Measurements from ENCODE around the gene APLF. TPM values are rescaled to one million over a fixed set of nuclear protein-coding genes. Genes with fewer than 3 reads are reported as not detected.

APLF gene
- total RNA-seq, 4 donors from 2014 or later, result 0.70 to 9.1 (median 2.0) TPM

DNA sequence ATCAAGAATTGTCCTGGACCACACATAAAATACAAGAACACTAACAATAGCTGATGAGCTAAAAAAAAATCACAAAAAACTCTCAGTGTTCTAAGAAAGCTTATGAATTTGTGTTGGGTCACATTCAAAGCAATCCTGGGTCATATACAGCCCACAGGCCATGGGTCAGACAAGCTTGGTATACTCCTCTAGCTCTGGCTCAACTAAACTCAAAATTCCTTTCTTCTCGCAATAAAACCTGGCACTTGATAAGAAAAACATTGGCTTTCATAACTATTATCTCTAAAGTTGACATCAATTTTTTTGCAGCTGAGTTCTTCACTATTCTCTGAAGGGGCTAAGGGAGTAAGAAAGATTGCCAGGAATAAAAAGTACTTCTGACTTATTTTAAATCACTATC, 38.6 kb upstream of the APLF start:
- TF ChIP-seq POLR2A (IDR thresholded peaks at IDR 0.05), result no peak
- TF ChIP-seq, protein P1, sequence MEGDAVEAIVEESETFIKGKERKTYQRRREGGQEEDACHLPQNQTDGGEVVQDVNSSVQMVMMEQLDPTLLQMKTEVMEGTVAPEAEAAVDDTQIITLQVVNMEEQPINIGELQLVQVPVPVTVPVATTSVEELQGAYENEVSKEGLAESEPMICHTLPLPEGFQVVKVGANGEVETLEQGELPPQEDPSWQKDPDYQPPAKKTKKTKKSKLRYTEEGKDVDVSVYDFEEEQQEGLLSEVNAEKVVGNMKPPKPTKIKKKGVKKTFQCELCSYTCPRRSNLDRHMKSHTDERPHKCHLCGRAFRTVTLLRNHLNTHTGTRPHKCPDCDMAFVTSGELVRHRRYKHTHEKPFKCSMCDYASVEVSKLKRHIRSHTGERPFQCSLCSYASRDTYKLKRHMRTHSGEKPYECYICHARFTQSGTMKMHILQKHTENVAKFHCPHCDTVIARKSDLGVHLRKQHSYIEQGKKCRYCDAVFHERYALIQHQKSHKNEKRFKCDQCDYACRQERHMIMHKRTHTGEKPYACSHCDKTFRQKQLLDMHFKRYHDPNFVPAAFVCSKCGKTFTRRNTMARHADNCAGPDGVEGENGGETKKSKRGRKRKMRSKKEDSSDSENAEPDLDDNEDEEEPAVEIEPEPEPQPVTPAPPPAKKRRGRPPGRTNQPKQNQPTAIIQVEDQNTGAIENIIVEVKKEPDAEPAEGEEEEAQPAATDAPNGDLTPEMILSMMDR (IDR thresholded peaks at IDR 0.05), result no peak
- no peak overlapping the region for H3K27ac ChIP-seq
- no peaks in the 10 kb centered on the region for H3K27me3 ChIP-seq
- H3K9me3 ChIP-seq, result no peaks in the 10 kb centered on the region
- peaks cover 0 to 6% (median 0%) of the 10 kb centered on the region in 4 donors for H3K4me1 ChIP-seq
- no peak for DNase-seq
- H3K4me3 ChIP-seq, result no peak overlapping the region
- no peaks in the 10 kb centered on the region for H3K36me3 ChIP-seq

GRCh38 chr2:68429311-68429826, 38.0 kb upstream of the APLF start:
- no peaks in the 10 kb centered on the region for H3K36me3 ChIP-seq
- H3K4me3 ChIP-seq, result no peak overlapping the region
- H3K27ac ChIP-seq, result no peak overlapping the region
- peaks cover 0 to 6% (median 0%) of the 10 kb centered on the region in 4 donors for H3K4me1 ChIP-seq
- no peak for DNase-seq
- no peaks in the 10 kb centered on the region for H3K9me3 ChIP-seq
- TF ChIP-seq, protein P1 (IDR thresholded peaks at IDR 0.05), result no peak
- no peak for TF ChIP-seq POLR2A (IDR thresholded peaks at IDR 0.05)
- H3K27me3 ChIP-seq, result no peaks in the 10 kb centered on the region

DNA sequence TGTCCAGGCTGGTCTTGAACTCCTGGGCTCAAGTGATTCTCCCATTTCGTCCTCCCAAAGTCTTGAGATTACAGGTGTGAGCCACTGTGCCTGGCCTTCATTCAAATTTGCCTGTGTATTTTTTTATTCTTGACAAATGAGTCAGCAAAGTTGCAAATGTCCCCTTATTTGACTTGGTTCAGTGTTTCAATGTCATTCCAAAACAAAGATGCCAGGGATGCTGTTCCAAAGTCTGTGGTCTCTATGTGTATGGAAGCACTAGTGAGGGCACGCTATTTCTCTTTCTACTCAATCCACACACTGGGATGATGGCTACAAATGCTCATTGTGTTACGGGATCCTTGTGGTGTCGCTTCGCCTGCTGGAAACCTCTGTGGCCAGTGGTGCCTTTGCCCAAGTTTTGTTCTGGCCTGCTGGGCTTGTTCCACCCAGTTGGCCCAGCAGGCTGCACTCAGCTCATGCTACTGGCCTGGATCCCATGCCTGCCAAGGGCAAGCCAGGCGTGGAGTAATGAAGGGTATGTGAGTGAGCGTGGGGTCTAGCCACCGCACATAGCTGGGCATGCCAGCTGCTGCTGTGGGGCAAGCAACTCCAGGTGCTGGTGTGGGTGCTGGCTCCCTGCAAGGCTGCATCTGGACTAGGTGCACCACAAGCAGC, 35.9 kb upstream of the APLF start:
- Histone ChIP-seq H3K27ac (no peak overlapping the region), H3K4me1 (peaks cover 0 to 6% (median 0%) of the 10 kb centered on the region in 4 donors), H3K36me3 (no peaks in the 10 kb centered on the region), H3K27me3 (no peaks in the 10 kb centered on the region), H3K4me3 (no peak overlapping the region), H3K9me3 (no peaks in the 10 kb centered on the region)
- peak in 1 of 3 donors; percentile 34 for DNase-seq
- TF ChIP-seq, protein P1 (IDR thresholded peaks at IDR 0.05), result no peak
- no peak for TF ChIP-seq POLR2A (IDR thresholded peaks at IDR 0.05)

- H3K27ac ChIP-seq, result no peak overlapping the region
- H3K4me1 ChIP-seq, result no peaks in the 10 kb centered on the region
- peak in 1 of 3 donors; percentile 54 for DNase-seq
- TF ChIP-seq POLR2A (IDR thresholded peaks at IDR 0.05), result no peak
- TF ChIP-seq, protein P1 (IDR thresholded peaks at IDR 0.05), result no peak
- H3K4me3 ChIP-seq, result no peak overlapping the region
- H3K9me3 ChIP-seq, result no peaks in the 10 kb centered on the region
- no peaks in the 10 kb centered on the region for H3K36me3 ChIP-seq
- H3K27me3 ChIP-seq, result no peaks in the 10 kb centered on the region
Observed at GRCh38 chr2:68432696-68433658, 34.4 kb upstream of the APLF start.

DNA sequence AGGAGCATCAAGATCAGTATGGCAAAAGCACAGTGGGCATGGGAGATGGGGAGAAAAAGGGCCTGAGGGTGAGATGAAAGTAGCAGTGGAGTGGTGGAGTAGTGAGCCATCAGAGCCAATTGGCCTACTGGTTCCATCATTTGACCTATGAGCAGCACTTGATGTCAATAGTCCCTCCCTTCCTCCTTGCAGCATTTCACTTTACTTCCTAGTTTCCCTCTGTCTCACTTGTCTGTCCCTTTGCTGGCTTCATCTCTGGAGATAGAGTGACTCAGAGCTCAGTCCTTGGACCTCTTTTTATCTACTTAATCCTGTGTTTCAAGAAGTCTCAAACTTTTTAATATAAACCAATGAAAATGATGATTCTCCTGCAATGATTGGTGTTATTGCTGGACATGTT, 32.4 kb upstream of the APLF start:
- Histone ChIP-seq H3K9me3 (no peaks in the 10 kb centered on the region), H3K36me3 (no peaks in the 10 kb centered on the region), H3K4me3 (no peak overlapping the region), H3K27me3 (no peaks in the 10 kb centered on the region), H3K4me1 (no peaks in the 10 kb centered on the region), H3K27ac (no peak overlapping the region)
- no peak for DNase-seq
- TF ChIP-seq, protein P1 (IDR thresholded peaks at IDR 0.05), result no peak
- no peak for TF ChIP-seq POLR2A (IDR thresholded peaks at IDR 0.05)
